H54 (cell line): Measurements from ENCODE around the gene ESRRG.

Experiments
- DNase-seq: peaks from one replicate; pipeline ENCODE4 v3.0.0; 2011; ENCODE audit warnings: low spot score, mixed read lengths; ENCODE audit not compliant: insufficient read length
- FAIRE-seq: peaks from 3 replicates; lab custom pipeline; 2011; peaks lifted over from hg19 to GRCh38; lab: Jason Lieb, UNC
- POLR2A ChIP-seq: IDR thresholded peaks from 2 replicates; pipeline ENCODE4 v1.6.1; 2011; ENCODE audit warnings: low read depth, mild to moderate bottlenecking, low read length

The ESRRG gene

GRCh38 chr1:216521477-216521876, 201.8 kb downstream of the ESRRG start:
- no peak for TF ChIP-seq POLR2A
- no peak for FAIRE-seq
- DNase-seq: no peak

- DNase-seq (no peak), FAIRE-seq (no peak)
- no peak for TF ChIP-seq POLR2A
Measured at GRCh38 chr1:216518844-216519627, 204.2 kb downstream of the ESRRG start.

GRCh38 chr1:216502528-216503162, 220.6 kb downstream of the ESRRG start:
- no peak for TF ChIP-seq POLR2A
- DNase-seq (no peak), FAIRE-seq (no peak)

GRCh38 chr1:216500273-216500967, 222.8 kb downstream of the ESRRG start:
- no peak for FAIRE-seq
- TF ChIP-seq POLR2A: no peak
- no peak for DNase-seq

GRCh38 chr1:216499581-216500272, 223.5 kb downstream of the ESRRG start:
- FAIRE-seq: no peak
- no peak for TF ChIP-seq POLR2A
- no peak for DNase-seq

- TF ChIP-seq POLR2A: no peak
- FAIRE-seq (no peak), DNase-seq (no peak)
Measured at GRCh38 chr1:216498277-216498676, 225.0 kb downstream of the ESRRG start.

- DNase-seq (no peak), FAIRE-seq (no peak)
- TF ChIP-seq POLR2A: no peak
Measured at GRCh38 chr1:216485042-216485441, 238.2 kb downstream of the ESRRG start.

GRCh38 chr1:216483672-216484401, 239.4 kb downstream of the ESRRG start:
- TF ChIP-seq POLR2A: no peak
- no peak for FAIRE-seq
- no peak for DNase-seq

- TF ChIP-seq POLR2A: no peak
- DNase-seq: no peak
Measured at GRCh38 chr1:216482620-216483019, 240.6 kb downstream of the ESRRG start.

GRCh38 chr1:216478238-216478637, 245.0 kb downstream of the ESRRG start:
- DNase-seq (no peak), FAIRE-seq (no peak)
- TF ChIP-seq POLR2A: no peak

More at GRCh38 chr1:216482620-216483019, 240.6 kb downstream of the ESRRG start:
- no peak for FAIRE-seq

GRCh38 chr1:216476341-216476740, 246.9 kb downstream of the ESRRG start:
- no peak for FAIRE-seq
- no peak for DNase-seq
- TF ChIP-seq POLR2A: no peak

- no peak for FAIRE-seq
- no peak for DNase-seq
- TF ChIP-seq POLR2A: no peak
Measured at GRCh38 chr1:216475659-216476276, 247.5 kb downstream of the ESRRG start.

GRCh38 chr1:216466162-216466801, 256.9 kb downstream of the ESRRG start:
- no peak for TF ChIP-seq POLR2A
- no peak for DNase-seq
- FAIRE-seq: no peak
